ENCODE measurements around the gene ZNF217.
"Not testable (repeated sequence)": the region's sequence is repeated elsewhere in the genome, so short reads cannot be mapped to it uniquely, and the experiment has no call there.

The ZNF217 gene

DNA sequence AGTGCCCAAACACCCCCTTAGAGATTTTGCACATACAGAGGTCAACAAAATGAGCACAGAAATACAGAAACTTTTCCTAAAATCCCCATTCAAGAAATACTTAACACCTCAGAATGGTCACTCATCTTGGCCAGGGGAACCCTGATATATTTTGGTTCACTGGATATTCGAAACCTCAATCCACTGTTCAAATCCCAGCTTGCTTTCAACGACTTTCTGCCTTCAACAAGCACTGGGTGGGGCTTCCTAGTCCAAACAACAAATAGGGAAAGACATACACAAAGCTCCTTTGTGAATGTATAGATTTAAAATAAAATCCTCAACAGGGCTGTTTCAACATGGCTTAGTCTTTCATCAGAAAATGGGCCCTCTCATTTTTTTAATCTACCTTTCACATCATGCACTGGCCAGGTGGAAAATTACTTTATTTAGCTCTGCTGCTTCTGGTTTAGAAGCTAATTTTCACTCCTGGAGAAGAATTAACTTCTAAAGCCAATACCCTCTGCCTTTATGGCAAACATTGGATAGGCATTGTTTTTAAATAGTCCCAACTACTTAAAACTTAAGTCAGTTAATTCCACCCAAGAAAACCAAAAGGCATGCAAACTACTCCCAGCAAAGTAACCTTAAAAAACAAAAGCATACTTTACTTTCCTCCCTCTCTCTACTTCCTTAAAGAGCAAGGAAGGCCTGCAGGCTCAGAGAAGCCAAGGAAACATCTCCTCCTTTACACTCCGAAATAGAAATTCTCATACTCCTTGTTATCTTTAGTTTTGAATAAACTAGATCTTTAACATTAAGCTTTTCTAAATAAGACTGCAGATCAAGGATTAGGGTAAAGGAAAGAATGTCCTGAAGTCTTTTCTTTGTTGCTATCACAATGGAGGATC is 9.7 kb downstream of the ZNF217 start:
- H3K9ac ChIP-seq (ENCODE audit: low read depth, low read length, poor library complexity); H3K79me1 ChIP-seq (ENCODE audit: low read depth, low read length); H2BK12ac ChIP-seq (ENCODE audit: low read length); H3K27me3 ChIP-seq (ENCODE audit: control insufficient read depth in 3 of 3, insufficient read depth in 3 of 3, low read depth in 1 of 3, low read length in 3 of 3); H4K91ac ChIP-seq (ENCODE audit: low read depth, low read length, poor library complexity); H3K23ac ChIP-seq (ENCODE audit: low read depth, low read length, poor library complexity); H2BK15ac ChIP-seq (ENCODE audit: low read length); H2AFZ ChIP-seq (ENCODE audit: low read length); DNase-seq (ENCODE audit: low spot score); H3K14ac ChIP-seq (ENCODE audit: low read length); H2BK120ac ChIP-seq (ENCODE audit: low read depth, low read length); H2BK5ac ChIP-seq (ENCODE audit: low read length); H3K9me3 ChIP-seq (replicated peaks in 1 of 2; ENCODE audit: control insufficient read depth in 2 of 2, insufficient read depth in 1 of 2, low read depth in 1 of 2, low read length in 2 of 2); H3K18ac ChIP-seq (ENCODE audit: low read length); H4K8ac ChIP-seq (ENCODE audit: low read depth, low read length); H3K4me2 ChIP-seq (ENCODE audit: insufficient read depth, low read length, poor library complexity, severe bottlenecking); H3K4me3 ChIP-seq (ENCODE audit: low read length in 2 of 2); H2AK5ac ChIP-seq (ENCODE audit: low read depth, low read length); H3K4ac ChIP-seq (ENCODE audit: low read length): not testable (repeated sequence)
- Histone ChIP-seq H3K27ac (replicated peaks; ENCODE audit: low read length) (peak overlapping the region; percentile 45), H3K36me3 (replicated peaks in 1 of 2; ENCODE audit: control insufficient read depth in 2 of 2, insufficient read depth in 2 of 2, low read length in 2 of 2) (peaks cover 19 to 42% of the 10 kb centered on the region in 2 donors), H3K4me1 (ENCODE audit: control insufficient read depth in 2 of 2, insufficient read depth in 1 of 2, low read depth in 1 of 2, low read length in 2 of 2) (peaks cover 14 to 23% of the 10 kb centered on the region in 2 donors)
- no CpG with 5 or more reads among the region's 3 CpGs for whole genome bisulfite sequencing, 2 donors (ENCODE audit: extremely low coverage in 2 of 2, insufficient read length in 2 of 2, insufficient replicate concordance in 1 of 2)

DNA sequence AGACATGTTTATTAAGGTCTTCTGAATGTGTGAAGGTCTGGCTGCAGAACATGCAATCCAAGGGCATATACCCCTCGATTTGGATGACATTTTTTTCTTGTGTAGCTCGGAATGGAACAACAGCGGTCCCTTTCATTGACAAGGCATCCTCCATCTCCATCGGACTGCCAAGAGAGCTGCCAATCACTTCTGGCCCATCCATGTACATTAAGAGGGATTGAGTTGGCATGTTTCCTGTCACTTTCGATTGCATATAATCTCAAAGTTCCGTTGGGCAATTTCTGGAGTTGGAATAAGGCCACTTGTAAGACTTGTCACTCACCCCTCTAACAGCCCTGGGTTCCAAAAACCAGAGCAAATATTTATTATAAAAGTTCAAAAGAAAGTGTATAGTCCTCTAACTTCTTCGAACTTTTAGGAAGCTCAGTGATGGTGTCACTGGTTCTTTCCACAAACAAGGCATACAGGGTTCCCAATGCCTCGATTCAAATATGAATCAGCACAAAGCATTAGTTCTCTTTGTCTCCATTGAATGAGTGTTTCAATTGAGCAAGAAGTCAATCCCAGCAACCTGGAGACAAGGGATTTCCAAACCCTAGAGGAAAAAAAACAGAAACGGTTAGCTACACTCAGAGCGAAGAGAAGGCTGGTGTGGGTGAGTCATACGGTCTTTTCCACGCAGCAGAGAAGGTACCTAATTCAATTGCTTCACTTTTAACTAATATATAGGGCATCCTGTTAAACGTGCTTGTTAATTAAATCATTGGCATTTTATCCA is 10.9 kb downstream of the ZNF217 start:
- Histone ChIP-seq H2AFZ (ENCODE audit: low read length) (no peak overlapping the region), H3K14ac (ENCODE audit: low read length) (no peak overlapping the region), H3K18ac (ENCODE audit: low read length) (no peak overlapping the region), H4K8ac (ENCODE audit: low read depth, low read length) (no peak overlapping the region), H3K36me3 (replicated peaks in 1 of 2; ENCODE audit: control insufficient read depth in 2 of 2, insufficient read depth in 2 of 2, low read length in 2 of 2) (peaks cover 21 to 52% of the 10 kb centered on the region in 2 donors), H2BK12ac (ENCODE audit: low read length) (no peak overlapping the region), H3K4me3 (ENCODE audit: low read length in 2 of 2) (no peak overlapping the region), H3K27ac (replicated peaks; ENCODE audit: low read length) (peak overlapping the region; percentile 14), H2BK5ac (ENCODE audit: low read length) (no peak overlapping the region), H3K4me1 (ENCODE audit: control insufficient read depth in 2 of 2, insufficient read depth in 1 of 2, low read depth in 1 of 2, low read length in 2 of 2) (peaks cover 14 to 24% of the 10 kb centered on the region in 2 donors), H3K23ac (ENCODE audit: low read depth, low read length, poor library complexity) (no peak overlapping the region), H3K4me2 (ENCODE audit: insufficient read depth, low read length, poor library complexity, severe bottlenecking) (no peak overlapping the region), H3K4ac (ENCODE audit: low read length) (no peak overlapping the region), H2BK15ac (ENCODE audit: low read length) (no peak overlapping the region), H3K79me1 (ENCODE audit: low read depth, low read length) (peaks cover 8% of the 10 kb centered on the region), H2BK120ac (ENCODE audit: low read depth, low read length) (no peak overlapping the region), H3K27me3 (ENCODE audit: control insufficient read depth in 3 of 3, insufficient read depth in 3 of 3, low read depth in 1 of 3, low read length in 3 of 3) (no peaks in the 10 kb centered on the region), H4K91ac (ENCODE audit: low read depth, low read length, poor library complexity) (no peak overlapping the region), H3K9me3 (replicated peaks in 1 of 2; ENCODE audit: control insufficient read depth in 2 of 2, insufficient read depth in 1 of 2, low read depth in 1 of 2, low read length in 2 of 2) (peaks cover 0 to 3% of the 10 kb centered on the region in 2 donors), H3K9ac (ENCODE audit: low read depth, low read length, poor library complexity) (no peak overlapping the region), H2AK5ac (ENCODE audit: low read depth, low read length) (no peak overlapping the region)
- WGBS, 2 donors (ENCODE audit: extremely low coverage in 2 of 2, insufficient read length in 2 of 2, insufficient replicate concordance in 1 of 2): no CpG with 5 or more reads among the region's 13 CpGs
- DNase-seq (ENCODE audit: low spot score): no peak

DNA sequence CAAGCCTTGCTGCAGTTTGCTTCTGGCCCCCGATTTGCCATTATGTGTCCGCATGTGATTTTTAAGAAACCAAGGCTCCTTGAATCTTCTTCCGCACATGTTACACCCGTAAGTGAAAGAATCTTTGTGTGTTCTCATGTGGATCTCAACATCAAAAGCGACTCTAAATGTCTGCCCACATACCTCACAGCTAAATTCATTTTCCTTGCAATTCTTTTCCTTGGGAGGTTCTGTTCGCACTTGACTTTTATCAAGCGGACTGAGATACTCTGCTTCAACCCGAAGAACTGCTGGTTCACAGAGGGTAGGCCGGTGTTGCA is 11.4 kb downstream of the ZNF217 start:
- peaks cover 21 to 58% of the 10 kb centered on the region in 2 donors for H3K36me3 ChIP-seq (replicated peaks in 1 of 2; ENCODE audit: control insufficient read depth in 2 of 2, insufficient read depth in 2 of 2, low read length in 2 of 2)
- H3K4me3 ChIP-seq (ENCODE audit: low read length in 2 of 2): no peak overlapping the region
- H3K4me2 ChIP-seq (ENCODE audit: insufficient read depth, low read length, poor library complexity, severe bottlenecking): no peak overlapping the region
- H3K4ac ChIP-seq (ENCODE audit: low read length): no peak overlapping the region
- H3K4me1 ChIP-seq (ENCODE audit: control insufficient read depth in 2 of 2, insufficient read depth in 1 of 2, low read depth in 1 of 2, low read length in 2 of 2): peaks cover 14 to 24% of the 10 kb centered on the region in 2 donors
- H3K27ac ChIP-seq (replicated peaks; ENCODE audit: low read length): no peak overlapping the region
- WGBS, 2 donors (ENCODE audit: extremely low coverage in 2 of 2, insufficient read length in 2 of 2, insufficient replicate concordance in 1 of 2): no CpG with 5 or more reads among the region's 9 CpGs
- DNase-seq (ENCODE audit: low spot score): no peak
- H2BK12ac ChIP-seq (ENCODE audit: low read length): no peak overlapping the region
- no peak overlapping the region for H3K9ac ChIP-seq (ENCODE audit: low read depth, low read length, poor library complexity)
- H4K91ac ChIP-seq (ENCODE audit: low read depth, low read length, poor library complexity): no peak overlapping the region
- H2AK5ac ChIP-seq (ENCODE audit: low read depth, low read length): no peak overlapping the region
- H2BK5ac ChIP-seq (ENCODE audit: low read length): no peak overlapping the region
- H3K23ac ChIP-seq (ENCODE audit: low read depth, low read length, poor library complexity): no peak overlapping the region
- H3K14ac ChIP-seq (ENCODE audit: low read length): no peak overlapping the region
- no peak overlapping the region for H4K8ac ChIP-seq (ENCODE audit: low read depth, low read length)
- H2BK15ac ChIP-seq (ENCODE audit: low read length): no peak overlapping the region
- H3K79me1 ChIP-seq (ENCODE audit: low read depth, low read length): peaks cover 8% of the 10 kb centered on the region
- peaks cover 0 to 3% of the 10 kb centered on the region in 2 donors for H3K9me3 ChIP-seq (replicated peaks in 1 of 2; ENCODE audit: control insufficient read depth in 2 of 2, insufficient read depth in 1 of 2, low read depth in 1 of 2, low read length in 2 of 2)
- H3K18ac ChIP-seq (ENCODE audit: low read length): no peak overlapping the region
- no peaks in the 10 kb centered on the region for H3K27me3 ChIP-seq (ENCODE audit: control insufficient read depth in 3 of 3, insufficient read depth in 3 of 3, low read depth in 1 of 3, low read length in 3 of 3)
- H2AFZ ChIP-seq (ENCODE audit: low read length): no peak overlapping the region
- no peak overlapping the region for H2BK120ac ChIP-seq (ENCODE audit: low read depth, low read length)
